SK-N-SH (cell line): ENCODE measurements around the gene PDE4C. TPM values are rescaled to one million over a fixed set of nuclear protein-coding genes. Genes with fewer than 3 reads are reported as not detected.

Source experiments
- CTCF ChIA-PET: fragments of 300-600, 350-600 bp; formaldehyde crosslinking; extraction: SDS; loops from one replicate; lab custom pipeline; 2021; lab: Yijun Ruan, JAX
- POLR2A ChIA-PET: fragments of 350-600 bp; sonication (Branson Sonifier 250); formaldehyde crosslinking; extraction: SDS; loops from one replicate; lab custom pipeline; 2020; ENCODE audit warnings: antibody characterized with exemption, inconsistent platforms; lab: Yijun Ruan, JAX
- DNase-seq: peaks from one replicate; pipeline ENCODE4 v3.0.0; 2012
- H2AFZ ChIP-seq: fragments of 200-600 bp; sonication (generic); 2 replicates; pipeline ENCODE4 v1.8.1; 2016; ENCODE audit warnings: antibody characterized with exemption, mild to moderate bottlenecking, low read depth
- H3F3A ChIP-seq: fragments of 200-600 bp; sonication (generic); replicated peaks from 2 replicates; pipeline ENCODE3; 2016; ENCODE audit warnings: antibody characterized with exemption, mild to moderate bottlenecking; ENCODE audit not compliant: insufficient read depth
- H3K27ac ChIP-seq, 2 experiments: fragments of 200-500 bp in 1 of 2; fragments of 200-600 bp in 1 of 2; sonication (Bioruptor generic) in 1 of 2; sonication (generic), shearing (Covaris generic) in 1 of 2; 2 replicates each; pipeline versions ENCODE4 v1.5.1 to v1.6.1; 2014 to 2016; ENCODE audit warnings: low read depth in 2 of 2, inconsistent platforms in 1 of 2, low read length in 1 of 2, mild to moderate bottlenecking in 1 of 2, mixed read lengths in 1 of 2
- H3K27me3 ChIP-seq: fragments of 200-600 bp; sonication (generic), shearing (Covaris generic); 2 replicates; pipeline ENCODE4 v1.6.1; 2016; ENCODE audit warnings: mixed run types; ENCODE audit not compliant: insufficient read depth
- H3K36me3 ChIP-seq, 2 experiments: fragments of 200-500 bp in 1 of 2; fragments of 200-600 bp in 1 of 2; sonication (Bioruptor generic) in 1 of 2; sonication (generic) in 1 of 2; replicated peaks in 1 of 2; 2 replicates each; pipeline versions ENCODE3 to v1.5.1; 2014 to 2016; ENCODE audit warnings: low read length in 1 of 2, mild to moderate bottlenecking in 1 of 2; ENCODE audit not compliant: insufficient read depth in 2 of 2, control insufficient read depth in 1 of 2
- H3K4me1 ChIP-seq, 2 experiments: fragments of 200-500 bp in 1 of 2; fragments of 200-600 bp in 1 of 2; sonication (Bioruptor generic) in 1 of 2; sonication (generic), shearing (Covaris generic) in 1 of 2; 2 replicates each; pipeline versions ENCODE4 v1.5.1 to v1.6.1; 2014 to 2016; ENCODE audit warnings: low read depth in 1 of 2, low read length in 1 of 2, mixed run types in 1 of 2; ENCODE audit not compliant: insufficient read depth in 2 of 2, control insufficient read depth in 1 of 2
- H3K4me2 ChIP-seq: fragments of 200-600 bp; sonication (generic), shearing (Covaris generic); 2 replicates; pipeline ENCODE4 v1.6.1; 2017; ENCODE audit warnings: mixed run types
- H3K4me3 ChIP-seq, 2 experiments: fragments of 200-500 bp in 1 of 2; fragments of 200-600 bp in 1 of 2; sonication (Bioruptor generic) in 1 of 2; sonication (generic), shearing (Covaris generic) in 1 of 2; 2 replicates each; pipeline versions ENCODE4 v1.5.1 to v1.8.1; 2014 to 2016; ENCODE audit warnings: low read depth in 2 of 2, inconsistent platforms in 1 of 2, low read length in 1 of 2, mild to moderate bottlenecking in 1 of 2, mixed read lengths in 1 of 2, moderate library complexity in 1 of 2
- H3K79me2 ChIP-seq: fragments of 200-600 bp; sonication (generic); 2 replicates; pipeline ENCODE4 v1.8.1; 2017; ENCODE audit warnings: mild to moderate bottlenecking; ENCODE audit not compliant: insufficient read depth
- H3K9ac ChIP-seq: fragments of 200-600 bp; sonication (generic); 2 replicates; pipeline ENCODE4 v1.6.1; 2017; ENCODE audit warnings: mixed run types
- H3K9me2 ChIP-seq: fragments of 200-600 bp; sonication (generic); 2 replicates; pipeline ENCODE4 v1.6.1; 2017; ENCODE audit warnings: mixed run types
- H3K9me3 ChIP-seq: fragments of 200-600 bp; sonication (generic); 2 replicates; pipeline ENCODE4 v1.6.1; 2017; ENCODE audit warnings: mixed run types, mild to moderate bottlenecking, moderate library complexity
- H4K20me1 ChIP-seq: fragments of 200-600 bp; sonication (generic); 2 replicates; pipeline ENCODE4 v1.6.1; 2017; ENCODE audit warnings: mild to moderate bottlenecking, mixed run types; ENCODE audit not compliant: insufficient read depth
- CTCF ChIP-seq: fragments of 200-600 bp; sonication (generic); IDR thresholded peaks from 2 replicates; pipeline ENCODE4 v1.6.1; 2017; ENCODE audit warnings: antibody characterized with exemption, mild to moderate bottlenecking, moderate library complexity
- EP300 ChIP-seq, 2 experiments: IDR thresholded peaks; 2 replicates each; pipeline versions ENCODE4 v1.4.0 to v1.6.1; 2012; ENCODE audit warnings: borderline replicate concordance in 1 of 2, low read depth in 1 of 2, low read length in 1 of 2
- EZH2phosphoT487 ChIP-seq: fragments of 200-600 bp; sonication (generic); IDR thresholded peaks from 2 replicates; pipeline ENCODE4 v1.6.1; 2017; ENCODE audit warnings: low read depth, mixed run types, mild to moderate bottlenecking, antibody characterized with exemption, moderate library complexity, borderline replicate concordance
- FOSL2 ChIP-seq: IDR thresholded peaks from 2 replicates; pipeline ENCODE4 v1.4.0; 2012; ENCODE audit warnings: low read depth, mild to moderate bottlenecking, moderate library complexity, borderline replicate concordance
- FOXJ3 ChIP-seq: sonication (generic); formaldehyde crosslinking; IDR thresholded peaks from 2 replicates; pipeline ENCODE4 v1.5.1; 2020; ENCODE audit warnings: mild to moderate bottlenecking, missing genetic modification reagents
- GATA2 ChIP-seq: sonication (generic); formaldehyde crosslinking; IDR thresholded peaks from 2 replicates; pipeline ENCODE4 v1.5.0; 2020; ENCODE audit warnings: mild to moderate bottlenecking, missing genetic modification reagents
- IRF3 ChIP-seq: fragments of 150-350 bp; IDR thresholded peaks from 2 replicates; pipeline ENCODE4 v1.6.1; 2016; ENCODE audit warnings: mild to moderate bottlenecking, low read depth, low read length
- JUND ChIP-seq: IDR thresholded peaks from 2 replicates; pipeline ENCODE4 v1.4.0; 2012
- MAX ChIP-seq: IDR thresholded peaks from 2 replicates; pipeline ENCODE4 v1.4.0; 2012; ENCODE audit warnings: low read depth
- MEF2A ChIP-seq: IDR thresholded peaks from 2 replicates; pipeline ENCODE4 v1.4.0; 2012; ENCODE audit warnings: low read depth, borderline replicate concordance
- NFIC ChIP-seq: IDR thresholded peaks from 2 replicates; pipeline ENCODE4 v1.4.0; 2012; ENCODE audit warnings: borderline replicate concordance
- NRF1 ChIP-seq: IDR thresholded peaks from 2 replicates; pipeline ENCODE4 v1.6.1; 2012; ENCODE audit warnings: low read depth, mild to moderate bottlenecking, low read length
- PBX3 ChIP-seq: IDR thresholded peaks from 2 replicates; pipeline ENCODE4; 2012
- POLR2AphosphoS5 ChIP-seq: IDR thresholded peaks from 2 replicates; pipeline ENCODE4 v1.6.1; 2012; ENCODE audit warnings: low read depth, low read length
- REST ChIP-seq: IDR thresholded peaks from 2 replicates; pipeline ENCODE4 v1.6.1; 2012; ENCODE audit warnings: mild to moderate bottlenecking, low read depth, low read length, moderate library complexity
- SIN3A ChIP-seq: IDR thresholded peaks from 2 replicates; pipeline ENCODE4 v1.6.1; 2012; ENCODE audit warnings: low read depth, mild to moderate bottlenecking, low read length, moderate library complexity, borderline replicate concordance
- SMC3 ChIP-seq: IDR thresholded peaks from 2 replicates; pipeline ENCODE4 v1.6.1; 2012; ENCODE audit warnings: low read depth, low read length, improper control_type of control experiment
- TAF1 ChIP-seq: IDR thresholded peaks from 2 replicates; pipeline ENCODE4 v1.6.1; 2012; ENCODE audit warnings: low read depth, mild to moderate bottlenecking, low read length, moderate library complexity, borderline replicate concordance
- TCF12 ChIP-seq: IDR thresholded peaks from 2 replicates; pipeline ENCODE4 v1.4.0; 2012
- TEAD4 ChIP-seq: IDR thresholded peaks from 2 replicates; pipeline ENCODE4 v1.4.0; 2012; ENCODE audit warnings: mild to moderate bottlenecking, borderline replicate concordance; ENCODE audit not compliant: insufficient read depth
- YY1 ChIP-seq: IDR thresholded peaks from 2 replicates; pipeline ENCODE4 v1.4.0; 2012; ENCODE audit warnings: low read depth, mild to moderate bottlenecking
- ZBTB33 ChIP-seq: IDR thresholded peaks from 2 replicates; pipeline ENCODE4 v1.4.0; 2012; ENCODE audit warnings: low read depth, borderline replicate concordance
- WGBS: methylation state at CpG from one replicate; pipeline ENCODE4 v1.1.6; 2017; ENCODE audit warnings: low lambda C conversion rate; 5-methylcytosine and 5-hydroxymethylcytosine counted together
- polyA plus RNA-seq, 3 experiments: library from polyadenylated mRNA; depleted of rRNA; stranded (reverse); fragments of >200 nt; gene quantifications; 2 replicates each; pipeline ENCODE4 v1.2.3, GENCODE V29; 2012

PDE4C gene
- polyA plus RNA-seq, 1 of the 3 experiments (the other 2 are of a cell fraction) = 0.36 TPM

- Histone ChIP-seq H3K4me3 (peak within 1 kb of the TSS; percentile 72 to 94), H3K36me3 (peaks cover 0 to 3% of the 10 kb centered on the region in 2 experiments), H3K27me3 (no peaks in the 10 kb centered on the region), H3K9me2 (no peaks in the 10 kb centered on the region), H3K27ac (peak within 1 kb of the TSS; percentile 82 to 84), H3F3A (peaks cover 15% of the 10 kb centered on the region), H3K79me2 (peaks cover 9% of the 10 kb centered on the region; the same call in 1 of the 2 replicates), H2AFZ (peak within 1 kb of the TSS; percentile 83), H4K20me1 (peaks cover 8% of the 10 kb centered on the region; the same call in 1 of the 2 replicates), H3K9me3 (no peaks in the 10 kb centered on the region), H3K4me1 (peaks cover 9 to 26% of the 10 kb centered on the region in 2 experiments; a peak in 2 of 4 replicates), H3K9ac (peak within 1 kb of the TSS; percentile 82), H3K4me2 (peak within 1 kb of the TSS; percentile 99)
- ChIA-PET CTCF (interaction anchor here (0.6 to 20.7 kb wide), 12 partner anchors 11 to 226 kb away, joined by 3 to 505 read pairs (median 10); partner anchors contain the start of genes IFI30, RAB3A and SSBP4), POLR2A (interaction anchor here (0.8 to 1.3 kb wide), 4 partner anchors 9 to 89 kb away, joined by 3 to 7 read pairs (median 4); partner anchors contain the start of genes JUND and RAB3A)
- WGBS = 6% methylated on average over 9 of the region's 74 CpGs
- DNase-seq = peak; percentile 93
- TF ChIP-seq PBX3 = peak; percentile 75
- TF ChIP-seq REST = peak; percentile 22; the same call in 1 of the 2 replicates
- peak; percentile 61; the same call in 1 of the 2 replicates for TF ChIP-seq TAF1
- no peak for TF ChIP-seq FOXJ3 (CRISPR knock-in tag)
- TF ChIP-seq SMC3 = no peak
- peak; percentile 96 for TF ChIP-seq IRF3
- TF ChIP-seq GATA2 (CRISPR knock-in tag) = no peak
- TF ChIP-seq NRF1 = no peak
- no peak for TF ChIP-seq TCF12
- TF ChIP-seq JUND = no peak
- TF ChIP-seq CTCF = no peak
- TF ChIP-seq POLR2AphosphoS5 = peak; percentile 86
- peak; percentile 68; the same call in 1 of the 2 replicates for TF ChIP-seq YY1
- TF ChIP-seq NFIC = no peak
- TF ChIP-seq SIN3A = peak; percentile 79; the same call in 1 of the 2 replicates
- no peak for TF ChIP-seq MAX
- TF ChIP-seq EP300 (IDR thresholded peaks at IDR 0.05; ENCODE audit: borderline replicate concordance in 1 of 2, low read depth in 1 of 2, low read length in 1 of 2) = peak in 1 of 2 experiments; percentile 48; a peak in 1 of 4 replicates
- TF ChIP-seq ZBTB33 = no peak
- TF ChIP-seq FOSL2 = no peak
- no peak for TF ChIP-seq MEF2A
- TF ChIP-seq EZH2phosphoT487 = no peak
- TF ChIP-seq TEAD4 = no peak
These were observed 33.4 kb downstream of the PDE4C start, which contains the start of gene MPV17L2 for GRCh38 chr19:18192673-18193387. Gene MPV17L2, plus strand, starts transcription at chr19:18193218. Its CDS starts 64 bp downstream, at chr19:18193282.
